Activated CD8-positive, alpha-beta memory T cell treated with anti-CD3 and anti-CD28 coated beads, Interleukin-2, amount 50 U/mL, for 24 hours (primary cell): ENCODE data around the gene DRGX.

ENCODE experiments used
- DNase-seq: peaks from one replicate; pipeline ENCODE4 v3.0.0-alpha.2; 2020; ENCODE audit errors: extremely low read depth

Gene DRGX

GRCh38 chr10:49395741-49396665 is at the start of gene DRGX:
Gene DRGX, minus strand, starts transcription at chr10:49396089. Its CDS starts 649 bp downstream, at chr10:49395440.
- DNase-seq: no peak

- DNase-seq: no peak
Observed at GRCh38 chr10:49444349-49444748, 48.5 kb upstream of the DRGX start.

- DNase-seq: no peak
Observed at GRCh38 chr10:49442863-49443262, 47.0 kb upstream of the DRGX start.

- no peak for DNase-seq
Observed at GRCh38 chr10:49441488-49442476, 45.9 kb upstream of the DRGX start.

GRCh38 chr10:49435225-49435624 is 39.3 kb upstream of the DRGX start:
- DNase-seq: no peak

- no peak for DNase-seq
Observed at GRCh38 chr10:49433069-49433468, 37.2 kb upstream of the DRGX start.

GRCh38 chr10:49431426-49431825 is 35.5 kb upstream of the DRGX start:
- DNase-seq: no peak

- no peak for DNase-seq
Observed at GRCh38 chr10:49429458-49429857, 33.6 kb upstream of the DRGX start.

- DNase-seq: no peak
Observed at GRCh38 chr10:49426490-49427360, 30.8 kb upstream of the DRGX start.

GRCh38 chr10:49419005-49419404 is 23.1 kb upstream of the DRGX start:
- DNase-seq: no peak

GRCh38 chr10:49418328-49418727 is 22.4 kb upstream of the DRGX start:
- DNase-seq: no peak

GRCh38 chr10:49418053-49418326 is 22.1 kb upstream of the DRGX start:
- DNase-seq: no peak

GRCh38 chr10:49417311-49418052 is 21.6 kb upstream of the DRGX start:
- DNase-seq: no peak

- DNase-seq: no peak
Observed at GRCh38 chr10:49415846-49416245, 20.0 kb upstream of the DRGX start.

- no peak for DNase-seq
Observed at GRCh38 chr10:49415109-49415508, 19.2 kb upstream of the DRGX start.

- DNase-seq: no peak
Observed at GRCh38 chr10:49414496-49414895, 18.6 kb upstream of the DRGX start.

- DNase-seq: no peak
Observed at GRCh38 chr10:49412571-49412970, 16.7 kb upstream of the DRGX start.

GRCh38 chr10:49410365-49411074 is 14.6 kb upstream of the DRGX start:
- DNase-seq: no peak

GRCh38 chr10:49409755-49410154 is 13.9 kb upstream of the DRGX start:
- no peak for DNase-seq
